CD4-positive, CD25-positive, alpha-beta regulatory T cell (primary cell): ENCODE data around the gene NUP153. TPM values are rescaled to one million over a fixed set of nuclear protein-coding genes. Genes with fewer than 3 reads are reported as not detected.

Experiments used
- ATAC-seq, 2 donors: fragments of 150-1000 bp; cut with Tn5 transposase; one replicate each; pipeline ENCODE4 v1.10.0; 2021; ENCODE audit warnings: low read depth in 2 of 2, moderate number of reproducible peaks in 2 of 2, moderate library complexity in 1 of 2
- DNase-seq, 3 donors: peaks; one replicate each; pipeline versions ENCODE4 v3.0.0 to v3.0.0-alpha.2; 2012 to 2022; ENCODE audit warnings: mixed read lengths in 1 of 3
- H3K27ac ChIP-seq: one replicate; pipeline ENCODE4 v1.7.0; 2013; ENCODE audit warnings: mild to moderate bottlenecking, low read length; ENCODE audit not compliant: insufficient read depth, poor library complexity, severe bottlenecking
- H3K27me3 ChIP-seq: one replicate; pipeline ENCODE4 v1.7.0; 2013; ENCODE audit warnings: low read length; ENCODE audit not compliant: control insufficient read depth, insufficient read depth
- H3K36me3 ChIP-seq: one replicate; pipeline ENCODE4 v1.7.0; 2013; ENCODE audit warnings: mild to moderate bottlenecking, low read length, moderate library complexity; ENCODE audit not compliant: control insufficient read depth, insufficient read depth
- H3K4me1 ChIP-seq: 2 replicates; pipeline ENCODE4 v1.7.0; 2013; ENCODE audit warnings: mild to moderate bottlenecking, low read length; ENCODE audit not compliant: insufficient read depth, control insufficient read depth, poor library complexity, severe bottlenecking
- H3K4me3 ChIP-seq: one replicate; pipeline ENCODE4 v1.7.0; 2013; ENCODE audit warnings: low read depth, mild to moderate bottlenecking, low read length, moderate library complexity
- H3K9me3 ChIP-seq, 2 experiments: 1 replicate in 1 of 2; 2 replicates in 1 of 2; pipeline ENCODE4 v1.7.0; 2013; ENCODE audit warnings: low read length in 2 of 2, mild to moderate bottlenecking in 1 of 2, moderate library complexity in 1 of 2; ENCODE audit not compliant: control insufficient read depth in 2 of 2
- H3K27ac Mint-ChIP-seq, 3 donors: one replicate each; pipeline ENCODE4 v1.8.0; 2020 to 2022; ENCODE audit warnings: mild to moderate bottlenecking in 3 of 3, mixed read lengths in 3 of 3, moderate library complexity in 2 of 3
- H3K27me3 Mint-ChIP-seq: one replicate; pipeline ENCODE4 v1.8.0; 2022; ENCODE audit warnings: mild to moderate bottlenecking, mixed read lengths
- H3K36me3 Mint-ChIP-seq: one replicate; pipeline ENCODE4 v1.8.0; 2020; ENCODE audit warnings: mixed read lengths
- H3K4me1 Mint-ChIP-seq, 4 donors: one replicate each; pipeline ENCODE4 v1.8.0; 2020 to 2022; ENCODE audit warnings: mixed read lengths in 4 of 4, mild to moderate bottlenecking in 1 of 4
- H3K4me3 Mint-ChIP-seq, 4 donors: one replicate each; pipeline ENCODE4 v1.8.0; 2020 to 2022; ENCODE audit warnings: mild to moderate bottlenecking in 4 of 4, mixed read lengths in 4 of 4, moderate library complexity in 3 of 4
- H3K9me3 Mint-ChIP-seq, 7 donors: one replicate each; pipeline ENCODE4 v1.8.0; 2020 to 2022; ENCODE audit warnings: mixed read lengths in 7 of 7, mild to moderate bottlenecking in 3 of 7, moderate library complexity in 2 of 7
- polyA plus RNA-seq, 4 donors: library from polyadenylated mRNA; unstranded; fragments of 300-500 nt; fragmentation: Illumina TruSeq; gene quantifications; one replicate each; pipeline ENCODE4 v1.2.3, GENCODE V29; 2021
- total RNA-seq: library from RNA; stranded (reverse); gene quantifications from one replicate; pipeline ENCODE4 v1.2.3, GENCODE V29; 2022

The NUP153 gene
- total and polyA plus RNA-seq, 5 donors from 2014 or later = 4.2 to 64.5 (median 4.5) TPM

GRCh38 chr6:17621003-17621402 is 85.7 kb downstream of the NUP153 start:
- H3K27me3 Mint-ChIP-seq = no peaks in the 10 kb centered on the region
- Histone ChIP-seq H3K27ac (no peak overlapping the region), H3K4me1 (no peaks in the 10 kb centered on the region), H3K27me3 (no peaks in the 10 kb centered on the region), H3K36me3 (peaks cover 76% of the 10 kb centered on the region), H3K9me3 (no peaks in the 10 kb centered on the region), H3K4me3 (no peak overlapping the region)
- H3K36me3 Mint-ChIP-seq = peaks cover 41% of the 10 kb centered on the region
- DNase-seq (peak in 1 of 3 donors; percentile 27), ATAC-seq (no peak)
- H3K4me3 Mint-ChIP-seq = no peak overlapping the region
- peak overlapping the region in 2 of 3 donors; percentile 33 to 79 for H3K27ac Mint-ChIP-seq
- H3K4me1 Mint-ChIP-seq = peaks cover 23 to 30% (median 24%) of the 10 kb centered on the region in 4 donors
- no peaks in the 10 kb centered on the region for H3K9me3 Mint-ChIP-seq

- H3K27me3 ChIP-seq = no peaks in the 10 kb centered on the region
- Mint-ChIP-seq H3K9me3 (no peaks in the 10 kb centered on the region), H3K27ac (no peak overlapping the region), H3K36me3 (peaks cover 38% of the 10 kb centered on the region), H3K27me3 (no peaks in the 10 kb centered on the region), H3K4me1 (peaks cover 0 to 18% (median 13%) of the 10 kb centered on the region in 4 donors), H3K4me3 (no peak overlapping the region)
- no peaks in the 10 kb centered on the region for H3K4me1 ChIP-seq
- peaks cover 36% of the 10 kb centered on the region for H3K36me3 ChIP-seq
- no peak overlapping the region for H3K4me3 ChIP-seq
- H3K9me3 ChIP-seq = no peaks in the 10 kb centered on the region
- DNase-seq = no peak
- no peak overlapping the region for H3K27ac ChIP-seq
- no peak for ATAC-seq
These were observed 90.9 kb downstream of the NUP153 start for GRCh38 chr6:17615794-17616193.

- H3K9me3 ChIP-seq = no peaks in the 10 kb centered on the region
- Mint-ChIP-seq H3K4me1 (peaks cover 2 to 8% (median 6%) of the 10 kb centered on the region in 4 donors), H3K4me3 (no peak overlapping the region), H3K27me3 (no peaks in the 10 kb centered on the region), H3K36me3 (peaks cover 27% of the 10 kb centered on the region), H3K9me3 (no peaks in the 10 kb centered on the region), H3K27ac (peak overlapping the region in 2 of 3 donors; percentile 18 to 97)
- H3K4me1 ChIP-seq = no peaks in the 10 kb centered on the region
- H3K36me3 ChIP-seq = peaks cover 38% of the 10 kb centered on the region
- no peak for ATAC-seq
- no peak overlapping the region for H3K4me3 ChIP-seq
- no peak for DNase-seq
- H3K27me3 ChIP-seq = no peaks in the 10 kb centered on the region
- H3K27ac ChIP-seq = no peak overlapping the region
These were observed 94.7 kb downstream of the NUP153 start for GRCh38 chr6:17612048-17612447.

- peaks cover 3 to 8% (median 5%) of the 10 kb centered on the region in 4 donors for H3K4me1 Mint-ChIP-seq
- H3K4me3 Mint-ChIP-seq = no peak overlapping the region
- Histone ChIP-seq H3K9me3 (no peaks in the 10 kb centered on the region), H3K27me3 (no peaks in the 10 kb centered on the region), H3K36me3 (peaks cover 32% of the 10 kb centered on the region), H3K4me3 (no peak overlapping the region), H3K4me1 (no peaks in the 10 kb centered on the region), H3K27ac (no peak overlapping the region)
- ATAC-seq (no peak), DNase-seq (no peak)
- H3K9me3 Mint-ChIP-seq = no peaks in the 10 kb centered on the region
- H3K27ac Mint-ChIP-seq = peak overlapping the region in 1 of 3 donors; percentile 44
- no peaks in the 10 kb centered on the region for H3K27me3 Mint-ChIP-seq
- H3K36me3 Mint-ChIP-seq = peaks cover 29% of the 10 kb centered on the region
These were observed 95.9 kb downstream of the NUP153 start for GRCh38 chr6:17610835-17611234.

GRCh38 chr6:17606606-17607005 is 100.1 kb downstream of the NUP153 start:
- H3K4me3 Mint-ChIP-seq = peak overlapping the region in 1 of 4 donors; percentile 21
- peaks cover 30 to 36% (median 32%) of the 10 kb centered on the region in 4 donors for H3K4me1 Mint-ChIP-seq
- no peak overlapping the region for H3K27ac Mint-ChIP-seq
- no peak overlapping the region for H3K4me3 ChIP-seq
- H3K27ac ChIP-seq = no peak overlapping the region
- H3K9me3 Mint-ChIP-seq = no peaks in the 10 kb centered on the region
- ATAC-seq (no peak), DNase-seq (no peak)
- H3K9me3 ChIP-seq = no peaks in the 10 kb centered on the region
- no peaks in the 10 kb centered on the region for H3K27me3 ChIP-seq
- H3K4me1 ChIP-seq = peaks cover 18% of the 10 kb centered on the region
- H3K36me3 Mint-ChIP-seq = peaks cover 29% of the 10 kb centered on the region
- no peaks in the 10 kb centered on the region for H3K27me3 Mint-ChIP-seq
- H3K36me3 ChIP-seq = peaks cover 45% of the 10 kb centered on the region

GRCh38 chr6:17602888-17603287 is 103.8 kb downstream of the NUP153 start:
- peaks cover 27% of the 10 kb centered on the region for H3K36me3 ChIP-seq
- H3K4me1 Mint-ChIP-seq = peaks cover 38 to 53% (median 42%) of the 10 kb centered on the region in 4 donors
- H3K36me3 Mint-ChIP-seq = peaks cover 19% of the 10 kb centered on the region
- no peak for ATAC-seq
- H3K9me3 ChIP-seq = no peaks in the 10 kb centered on the region
- peaks cover 4% of the 10 kb centered on the region for H3K27me3 Mint-ChIP-seq
- H3K27ac Mint-ChIP-seq = peak overlapping the region in 2 of 3 donors; percentile 59 to 87
- peak overlapping the region; percentile 94 for H3K4me3 ChIP-seq
- no peaks in the 10 kb centered on the region for H3K27me3 ChIP-seq
- H3K9me3 Mint-ChIP-seq = no peaks in the 10 kb centered on the region
- peak in 1 of 3 donors; percentile 18 for DNase-seq
- H3K4me1 ChIP-seq = peaks cover 30% of the 10 kb centered on the region
- H3K27ac ChIP-seq = no peak overlapping the region
- H3K4me3 Mint-ChIP-seq = peak overlapping the region; percentile 87 to 97 (median 89)

GRCh38 chr6:17601386-17601703 is 105.4 kb downstream of the NUP153 start:
- Histone ChIP-seq H3K36me3 (peaks cover 18% of the 10 kb centered on the region), H3K27ac (no peak overlapping the region), H3K9me3 (no peaks in the 10 kb centered on the region), H3K4me1 (peaks cover 30% of the 10 kb centered on the region), H3K4me3 (peak overlapping the region; percentile 94), H3K27me3 (no peaks in the 10 kb centered on the region)
- H3K4me1 Mint-ChIP-seq = peaks cover 35 to 52% (median 42%) of the 10 kb centered on the region in 4 donors
- ATAC-seq (no peak), DNase-seq (no peak)
- H3K27me3 Mint-ChIP-seq = peaks cover 4% of the 10 kb centered on the region
- peak overlapping the region; percentile 86 to 90 (median 87) for H3K27ac Mint-ChIP-seq
- H3K36me3 Mint-ChIP-seq = peaks cover 14% of the 10 kb centered on the region
- H3K9me3 Mint-ChIP-seq = no peaks in the 10 kb centered on the region
- peak overlapping the region; percentile 87 to 98 (median 93) for H3K4me3 Mint-ChIP-seq
